Measurements from ENCODE around the gene PDIA5.

The PDIA5 gene

DNA sequence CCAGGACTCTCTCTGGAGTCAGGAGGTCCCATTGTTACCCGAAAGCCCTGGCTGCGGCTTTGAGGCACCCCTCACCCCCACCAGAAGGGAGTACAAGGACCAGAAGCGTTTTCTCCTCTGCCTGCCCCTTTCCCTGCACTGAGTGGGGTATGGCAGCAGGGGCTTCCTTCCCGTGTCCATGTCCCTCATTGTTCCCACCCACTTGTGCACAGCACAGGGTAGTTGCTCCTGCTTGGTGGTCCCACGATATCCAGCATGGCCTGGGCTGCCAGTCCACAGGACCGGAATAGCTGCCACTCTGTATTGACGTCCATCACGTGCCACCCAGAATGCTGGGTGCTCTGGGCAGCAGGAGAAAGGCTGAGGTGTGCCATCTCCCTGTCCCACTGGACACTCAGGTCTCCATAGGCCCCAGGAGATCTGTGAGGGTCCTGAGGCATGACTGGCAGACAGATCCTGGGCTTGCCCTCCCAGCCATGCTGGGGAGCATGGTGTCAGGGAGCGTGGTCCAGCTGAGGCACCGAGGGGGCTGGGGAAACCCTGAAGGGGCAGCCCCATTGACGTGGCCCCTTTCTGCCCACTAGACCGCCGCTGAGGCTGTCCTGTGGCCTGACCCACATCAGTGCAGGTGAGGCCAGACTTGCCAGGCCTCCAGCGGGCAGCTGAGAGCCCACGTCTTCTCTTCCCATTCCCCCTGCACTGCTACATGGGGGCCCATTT is 89.6 kb downstream of the PDIA5 start:
- Histone ChIP-seq H3K27me3 (ENCODE audit: insufficient read depth, poor library complexity, severe bottlenecking) (no peaks in the 10 kb centered on the region), H3K27ac (replicated peaks) (no peak overlapping the region), H3K4me3 (replicated peaks; ENCODE audit: insufficient read depth, low read length) (no peak overlapping the region)
- no peak for DNase-seq (ENCODE audit: low read depth in 1 of 2, low spot score in 1 of 2)
- TF ChIP-seq GABPA (IDR thresholded peaks at IDR 0.05; ENCODE audit: low read depth) (no peak), POLR2AphosphoS5 (IDR thresholded peaks at IDR 0.05; ENCODE audit: low read depth) (no peak), REST (IDR thresholded peaks at IDR 0.05; ENCODE audit: insufficient replicate concordance, low read depth) (no peak), SPI1 (IDR thresholded peaks at IDR 0.05; ENCODE audit: borderline replicate concordance, low read depth) (no peak)
- TF ChIP-seq, protein P1, sequence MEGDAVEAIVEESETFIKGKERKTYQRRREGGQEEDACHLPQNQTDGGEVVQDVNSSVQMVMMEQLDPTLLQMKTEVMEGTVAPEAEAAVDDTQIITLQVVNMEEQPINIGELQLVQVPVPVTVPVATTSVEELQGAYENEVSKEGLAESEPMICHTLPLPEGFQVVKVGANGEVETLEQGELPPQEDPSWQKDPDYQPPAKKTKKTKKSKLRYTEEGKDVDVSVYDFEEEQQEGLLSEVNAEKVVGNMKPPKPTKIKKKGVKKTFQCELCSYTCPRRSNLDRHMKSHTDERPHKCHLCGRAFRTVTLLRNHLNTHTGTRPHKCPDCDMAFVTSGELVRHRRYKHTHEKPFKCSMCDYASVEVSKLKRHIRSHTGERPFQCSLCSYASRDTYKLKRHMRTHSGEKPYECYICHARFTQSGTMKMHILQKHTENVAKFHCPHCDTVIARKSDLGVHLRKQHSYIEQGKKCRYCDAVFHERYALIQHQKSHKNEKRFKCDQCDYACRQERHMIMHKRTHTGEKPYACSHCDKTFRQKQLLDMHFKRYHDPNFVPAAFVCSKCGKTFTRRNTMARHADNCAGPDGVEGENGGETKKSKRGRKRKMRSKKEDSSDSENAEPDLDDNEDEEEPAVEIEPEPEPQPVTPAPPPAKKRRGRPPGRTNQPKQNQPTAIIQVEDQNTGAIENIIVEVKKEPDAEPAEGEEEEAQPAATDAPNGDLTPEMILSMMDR (IDR thresholded peaks at IDR 0.05; ENCODE audit: insufficient read depth, low read length): no peak

- H3K27me3 ChIP-seq (ENCODE audit: insufficient read depth, poor library complexity, severe bottlenecking): no peaks in the 10 kb centered on the region
- H3K27ac ChIP-seq (replicated peaks): no peak overlapping the region
- TF ChIP-seq REST (IDR thresholded peaks at IDR 0.05; ENCODE audit: insufficient replicate concordance, low read depth) (no peak), SPI1 (IDR thresholded peaks at IDR 0.05; ENCODE audit: borderline replicate concordance, low read depth) (no peak), POLR2AphosphoS5 (IDR thresholded peaks at IDR 0.05; ENCODE audit: low read depth) (no peak), GABPA (IDR thresholded peaks at IDR 0.05; ENCODE audit: low read depth) (no peak)
- TF ChIP-seq, protein P1 (IDR thresholded peaks at IDR 0.05; ENCODE audit: insufficient read depth, low read length): no peak
- no peak for DNase-seq (ENCODE audit: low read depth in 1 of 2, low spot score in 1 of 2)
- H3K4me3 ChIP-seq (replicated peaks; ENCODE audit: insufficient read depth, low read length): no peak overlapping the region
Measured at GRCh38 chr3:123157209-123157597, 90.4 kb downstream of the PDIA5 start.

DNA sequence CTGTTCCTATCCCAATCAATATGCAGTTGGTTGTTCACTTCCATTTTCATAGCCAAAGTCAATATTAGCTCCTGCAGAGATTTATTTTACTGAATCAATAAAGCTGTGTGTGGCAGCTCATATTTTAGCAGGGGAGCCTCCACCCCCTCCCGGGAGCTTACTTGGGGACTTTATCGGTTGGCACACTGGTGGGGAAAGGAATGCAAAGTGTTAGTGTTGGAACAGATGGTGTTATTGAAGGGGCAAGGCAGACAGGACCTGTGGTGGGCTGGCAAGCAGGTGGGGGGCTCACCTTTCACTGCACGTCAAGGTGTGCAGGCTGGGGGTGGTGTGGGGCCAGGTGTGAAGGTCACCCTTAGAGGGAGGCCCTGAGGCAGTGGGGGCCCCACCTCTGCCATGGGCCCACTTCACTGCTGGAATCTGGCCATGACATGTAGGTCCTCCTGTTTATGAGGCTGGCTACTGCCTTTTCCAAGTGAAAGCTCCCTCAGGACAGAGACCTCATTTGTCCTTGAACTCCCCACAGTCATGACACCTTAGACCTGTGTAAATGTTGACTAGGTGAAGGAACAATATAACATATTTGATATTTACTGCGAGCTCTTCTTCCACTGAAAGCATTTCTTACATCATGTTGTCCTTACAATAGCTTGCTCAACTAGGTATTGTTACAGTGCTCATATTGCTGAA is 90.9 kb downstream of the PDIA5 start:
- H3K4me3 ChIP-seq (replicated peaks; ENCODE audit: insufficient read depth, low read length): no peak overlapping the region
- no peak overlapping the region for H3K27ac ChIP-seq (replicated peaks)
- no peaks in the 10 kb centered on the region for H3K27me3 ChIP-seq (ENCODE audit: insufficient read depth, poor library complexity, severe bottlenecking)
- DNase-seq (ENCODE audit: low read depth in 1 of 2, low spot score in 1 of 2): no peak
- no peak for TF ChIP-seq REST (IDR thresholded peaks at IDR 0.05; ENCODE audit: insufficient replicate concordance, low read depth)
- no peak for TF ChIP-seq SPI1 (IDR thresholded peaks at IDR 0.05; ENCODE audit: borderline replicate concordance, low read depth)
- TF ChIP-seq, protein P1 (IDR thresholded peaks at IDR 0.05; ENCODE audit: insufficient read depth, low read length): no peak
- no peak for TF ChIP-seq GABPA (IDR thresholded peaks at IDR 0.05; ENCODE audit: low read depth)
- TF ChIP-seq POLR2AphosphoS5 (IDR thresholded peaks at IDR 0.05; ENCODE audit: low read depth): no peak
